VCaP (cell line): Measurements from ENCODE around the gene AIMP2.

Source experiments
- H3K27ac ChIP-seq: fragments of 450-650 bp; 2 replicates; pipeline ENCODE4 v1.5.1; 2017
- TF ChIP-seq, protein P1 (sequence below): fragments of 450-650 bp; conservative IDR thresholded peaks from 2 replicates; pipeline ENCODE4 v1.5.1; 2017; ENCODE audit warnings: mild to moderate bottlenecking, moderate library complexity

The AIMP2 gene

DNA sequence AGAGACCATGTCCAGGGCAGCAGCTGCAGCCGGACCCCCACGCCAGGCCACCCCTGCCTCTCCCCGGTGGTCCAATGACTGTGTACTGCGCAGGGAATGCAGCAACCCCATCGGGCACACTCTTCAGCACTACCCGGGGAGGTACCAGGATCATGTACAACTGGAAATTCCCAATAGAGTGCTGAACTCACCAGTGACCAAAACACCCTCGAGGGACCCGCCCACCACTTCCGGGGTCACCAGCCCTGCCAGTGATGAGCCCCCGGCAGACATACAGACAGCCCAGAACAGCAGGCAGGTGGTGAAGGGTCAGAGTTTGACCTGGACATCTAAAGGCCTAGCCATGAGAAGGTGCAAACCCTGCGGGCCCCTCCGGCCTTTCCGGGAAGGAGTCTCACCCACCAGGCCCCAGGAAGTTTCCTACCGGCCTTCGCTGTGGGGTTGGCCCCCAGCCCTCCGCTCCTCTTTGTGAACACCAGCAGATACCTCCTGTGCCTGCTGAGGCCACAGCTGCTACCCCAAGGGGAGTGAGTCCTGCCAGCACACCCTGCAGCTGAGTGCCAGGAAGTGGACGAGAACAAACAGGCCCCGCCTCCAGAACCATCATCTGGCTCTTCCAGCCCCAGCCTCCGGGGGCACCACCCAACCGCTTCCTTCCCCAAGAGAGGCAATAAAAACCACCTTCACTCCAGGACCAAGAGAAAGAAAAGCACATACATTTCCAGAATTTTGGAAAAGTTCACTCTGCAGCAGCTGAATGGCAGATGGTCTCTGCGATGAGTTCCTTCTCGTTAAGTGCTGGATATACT lies 17.1 kb downstream of the AIMP2 start:
- H3K27ac ChIP-seq, result peak overlapping the region; percentile 84
- TF ChIP-seq, protein P1, sequence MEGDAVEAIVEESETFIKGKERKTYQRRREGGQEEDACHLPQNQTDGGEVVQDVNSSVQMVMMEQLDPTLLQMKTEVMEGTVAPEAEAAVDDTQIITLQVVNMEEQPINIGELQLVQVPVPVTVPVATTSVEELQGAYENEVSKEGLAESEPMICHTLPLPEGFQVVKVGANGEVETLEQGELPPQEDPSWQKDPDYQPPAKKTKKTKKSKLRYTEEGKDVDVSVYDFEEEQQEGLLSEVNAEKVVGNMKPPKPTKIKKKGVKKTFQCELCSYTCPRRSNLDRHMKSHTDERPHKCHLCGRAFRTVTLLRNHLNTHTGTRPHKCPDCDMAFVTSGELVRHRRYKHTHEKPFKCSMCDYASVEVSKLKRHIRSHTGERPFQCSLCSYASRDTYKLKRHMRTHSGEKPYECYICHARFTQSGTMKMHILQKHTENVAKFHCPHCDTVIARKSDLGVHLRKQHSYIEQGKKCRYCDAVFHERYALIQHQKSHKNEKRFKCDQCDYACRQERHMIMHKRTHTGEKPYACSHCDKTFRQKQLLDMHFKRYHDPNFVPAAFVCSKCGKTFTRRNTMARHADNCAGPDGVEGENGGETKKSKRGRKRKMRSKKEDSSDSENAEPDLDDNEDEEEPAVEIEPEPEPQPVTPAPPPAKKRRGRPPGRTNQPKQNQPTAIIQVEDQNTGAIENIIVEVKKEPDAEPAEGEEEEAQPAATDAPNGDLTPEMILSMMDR, result peak; percentile 26; the same call in 1 of the 2 replicates

- peak overlapping the region; percentile 84 for H3K27ac ChIP-seq
Measured at GRCh38 chr7:6026820-6027311, 17.8 kb downstream of the AIMP2 start.

GRCh38 chr7:6027806-6028365 lies 18.8 kb downstream of the AIMP2 start:
- peak overlapping the region; percentile 84 for H3K27ac ChIP-seq
- TF ChIP-seq, protein P1, result no peak

More at GRCh38 chr7:6026820-6027311, 17.8 kb downstream of the AIMP2 start:
- TF ChIP-seq, protein P1, result no peak

- TF ChIP-seq, protein P1, result no peak
- peak overlapping the region; percentile 84 for H3K27ac ChIP-seq
Measured at GRCh38 chr7:6028563-6028962, 19.5 kb downstream of the AIMP2 start.

DNA sequence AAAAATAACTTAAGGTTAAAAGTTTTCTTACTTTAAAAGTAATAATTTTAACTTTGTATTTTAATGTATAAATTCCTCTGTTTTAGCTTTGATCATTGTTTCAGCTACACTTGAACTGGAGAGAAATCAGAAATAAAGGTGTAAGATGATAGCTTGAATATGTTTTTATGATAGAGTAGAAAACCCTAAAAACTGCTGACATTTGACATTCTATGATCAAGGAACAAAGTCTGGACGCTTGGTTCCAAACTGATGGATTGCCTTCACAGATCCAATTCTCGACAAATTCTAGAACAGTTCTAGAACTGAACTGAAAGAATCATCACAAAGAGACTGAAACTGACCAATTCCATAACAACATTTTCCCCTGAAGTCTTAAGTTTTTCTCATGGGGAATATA lies 21.9 kb downstream of the AIMP2 start, which contains the start of gene ANKRD61:
TSS of gene ANKRD61 (plus strand) at position 389 of the 400 bp plus-strand sequence. CDS start at position 389, 0 bp downstream.
- peak within 1 kb of the TSS; percentile 84 for H3K27ac ChIP-seq
- TF ChIP-seq, protein P1, result no peak

DNA sequence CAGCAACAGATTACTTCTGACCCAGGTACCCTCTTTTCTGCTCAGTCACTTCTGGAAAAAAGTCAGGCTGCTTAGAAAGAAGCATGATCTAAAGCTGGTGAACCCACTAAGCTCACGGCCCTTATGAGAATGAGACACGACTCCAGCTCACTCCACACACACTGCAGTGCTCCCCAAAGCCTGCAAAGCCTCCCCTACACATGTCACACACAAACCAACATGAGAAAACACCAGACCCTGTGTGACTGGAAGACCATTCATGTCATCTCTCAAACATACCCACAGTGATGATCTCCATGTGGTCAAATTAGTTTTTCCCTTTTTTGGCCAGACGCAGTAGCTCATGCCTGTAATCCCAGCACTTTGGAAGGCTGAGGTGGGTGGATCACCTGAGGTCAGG lies 22.5 kb downstream of the AIMP2 start:
- H3K27ac ChIP-seq, result peak overlapping the region; percentile 84
- TF ChIP-seq, protein P1, result no peak

DNA sequence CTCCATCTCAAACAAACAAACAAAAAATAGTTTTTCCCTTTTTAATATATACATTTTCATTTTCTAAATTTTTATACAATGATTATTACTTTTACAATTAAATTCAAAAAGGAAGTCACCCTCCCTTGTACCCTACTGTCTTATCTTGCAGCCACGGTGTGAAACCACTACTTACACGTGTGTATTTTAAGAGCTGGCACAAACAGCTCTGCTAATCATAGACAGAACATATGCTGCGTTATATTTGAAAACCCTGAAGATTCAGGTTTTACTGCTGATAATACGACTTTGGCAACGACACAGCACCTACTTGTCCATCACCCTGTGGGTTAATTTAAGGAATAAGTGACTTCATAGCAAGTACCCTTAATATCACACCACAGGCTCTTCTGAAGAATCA lies 23.1 kb downstream of the AIMP2 start:
- H3K27ac ChIP-seq, result peak overlapping the region; percentile 84; the same call in 1 of the 2 replicates
- TF ChIP-seq, protein P1, result no peak
